Suprapubic skin (tissue), 4 donors: ENCODE measurements around the gene CCDC136. TPM values are rescaled to one million over a fixed set of nuclear protein-coding genes. Genes with fewer than 3 reads are reported as not detected.

ENCODE experiments used
- DNase-seq, 2 donors: peaks; one replicate each; pipeline ENCODE4 v3.0.0-alpha.2; 2019; ENCODE audit warnings: low spot score in 2 of 2
- H3K27ac ChIP-seq: fragments of 200-600 bp; sonication (generic); one replicate; pipeline ENCODE4 v1.5.1; 2019
- H3K27me3 ChIP-seq: fragments of 200-600 bp; sonication (generic); one replicate; pipeline ENCODE4 v1.5.1; 2019
- H3K36me3 ChIP-seq: fragments of 200-600 bp; sonication (generic); one replicate; pipeline ENCODE4 v1.5.1; 2019
- H3K4me1 ChIP-seq: fragments of 200-600 bp; sonication (generic); one replicate; pipeline ENCODE4 v1.5.1; 2019
- H3K4me3 ChIP-seq: fragments of 200-600 bp; sonication (generic); one replicate; pipeline ENCODE4 v1.5.1; 2019; ENCODE audit warnings: mild to moderate bottlenecking
- H3K9me3 ChIP-seq: fragments of 200-600 bp; sonication (generic); one replicate; pipeline ENCODE4 v1.5.1; 2019
- CTCF ChIP-seq, 2 donors: fragments of 200-600 bp in 1 of 2; fragments of 450-650 bp in 1 of 2; sonication (generic) in 1 of 2; IDR thresholded peaks; one replicate each; pipeline ENCODE4 v1.5.1; 2016 to 2019; ENCODE audit warnings: antibody characterized with exemption in 2 of 2, mild to moderate bottlenecking in 1 of 2, moderate library complexity in 1 of 2
- EP300 ChIP-seq: sonication (generic); formaldehyde crosslinking; IDR thresholded peaks from one replicate; pipeline ENCODE4 v1.6.1; 2017; ENCODE audit warnings: antibody characterized with exemption
- POLR2A ChIP-seq, 2 donors: fragments of 450-650 bp; IDR thresholded peaks; one replicate each; pipeline ENCODE4 v1.6.1; 2017; ENCODE audit warnings: antibody characterized with exemption in 2 of 2, mild to moderate bottlenecking in 2 of 2, moderate library complexity in 2 of 2
- POLR2AphosphoS5 ChIP-seq, 3 donors: sonication (generic); formaldehyde crosslinking; IDR thresholded peaks; one replicate each; pipeline ENCODE4 v1.6.1; 2017; ENCODE audit warnings: antibody characterized with exemption in 3 of 3
- WGBS: methylation state at CpG from one replicate; pipeline ENCODE4 v1.1.5; 2018; 5-methylcytosine and 5-hydroxymethylcytosine counted together
- total RNA-seq, 4 donors: library from RNA; depleted of rRNA; stranded (reverse); fragments of >200 nt; gene quantifications; one replicate each; pipeline ENCODE4 v1.1.0, GENCODE V29; 2016

Gene CCDC136
- total RNA-seq, 4 donors from 2014 or later, result 0.95 to 4.8 (median 2.1) TPM

- H3K4me1 ChIP-seq, result peaks cover 5% of the 10 kb centered on the region
- no peaks in the 10 kb centered on the region for H3K27me3 ChIP-seq
- no peak overlapping the region for H3K27ac ChIP-seq
- 87% methylated on average over 15 of the region's 17 CpGs for WGBS
- H3K4me3 ChIP-seq, result no peak overlapping the region
- no peak for DNase-seq
- H3K9me3 ChIP-seq, result no peaks in the 10 kb centered on the region
- peaks cover 13% of the 10 kb centered on the region for H3K36me3 ChIP-seq
- TF ChIP-seq POLR2A (IDR thresholded peaks at IDR 0.05), result no peak
- TF ChIP-seq CTCF (IDR thresholded peaks at IDR 0.05), result no peak
- TF ChIP-seq POLR2AphosphoS5 (IDR thresholded peaks at IDR 0.05), result no peak
- TF ChIP-seq EP300, result no peak
Measured at GRCh38 chr7:128841171-128841690, 49.5 kb downstream of the CCDC136 start.

GRCh38 chr7:128841921-128842673 lies 50.3 kb downstream of the CCDC136 start:
- DNase-seq, result no peak
- no peaks in the 10 kb centered on the region for H3K4me1 ChIP-seq
- TF ChIP-seq CTCF (IDR thresholded peaks at IDR 0.05) (peak; percentile 13 to 78), POLR2AphosphoS5 (IDR thresholded peaks at IDR 0.05) (no peak), POLR2A (IDR thresholded peaks at IDR 0.05) (no peak)
- H3K27ac ChIP-seq, result no peak overlapping the region
- H3K27me3 ChIP-seq, result no peaks in the 10 kb centered on the region
- no peaks in the 10 kb centered on the region for H3K9me3 ChIP-seq
- H3K36me3 ChIP-seq, result peaks cover 13% of the 10 kb centered on the region
- no peak overlapping the region for H3K4me3 ChIP-seq
- 78% methylated on average over 8 of the region's 35 CpGs for WGBS

- Histone ChIP-seq H3K9me3 (no peaks in the 10 kb centered on the region), H3K4me1 (no peaks in the 10 kb centered on the region), H3K4me3 (no peak overlapping the region), H3K36me3 (peaks cover 17% of the 10 kb centered on the region), H3K27me3 (no peaks in the 10 kb centered on the region), H3K27ac (no peak overlapping the region)
- DNase-seq, result no peak
- no peak for TF ChIP-seq POLR2A (IDR thresholded peaks at IDR 0.05)
- no peak for TF ChIP-seq CTCF (IDR thresholded peaks at IDR 0.05)
- no peak for TF ChIP-seq EP300
- no peak for TF ChIP-seq POLR2AphosphoS5 (IDR thresholded peaks at IDR 0.05)
- WGBS, result 95% methylated on average over 13 of the region's 38 CpGs
Measured at GRCh38 chr7:128842674-128843641, 51.2 kb downstream of the CCDC136 start.

GRCh38 chr7:128843938-128844621 lies 52.3 kb downstream of the CCDC136 start:
- Histone ChIP-seq H3K4me1 (no peaks in the 10 kb centered on the region), H3K9me3 (no peaks in the 10 kb centered on the region), H3K36me3 (peaks cover 15% of the 10 kb centered on the region), H3K27me3 (no peaks in the 10 kb centered on the region), H3K4me3 (no peak overlapping the region), H3K27ac (no peak overlapping the region)
- TF ChIP-seq POLR2A (IDR thresholded peaks at IDR 0.05) (no peak), POLR2AphosphoS5 (IDR thresholded peaks at IDR 0.05) (no peak), EP300 (no peak), CTCF (IDR thresholded peaks at IDR 0.05) (no peak)
- WGBS, result 95% methylated on average over 8 of the region's 17 CpGs
- no peak for DNase-seq
